ENCODE results near the gene TTC9B. TPM values are rescaled to one million over a fixed set of nuclear protein-coding genes. Genes with fewer than 3 reads are reported as not detected.
"Not testable (repeated sequence)": the region's sequence is repeated elsewhere in the genome, so short reads cannot be mapped to it uniquely, and the experiment has no call there.

The TTC9B gene
- total and polyA plus RNA-seq, 2 donors from 2014 or later, result not detected

DNA sequence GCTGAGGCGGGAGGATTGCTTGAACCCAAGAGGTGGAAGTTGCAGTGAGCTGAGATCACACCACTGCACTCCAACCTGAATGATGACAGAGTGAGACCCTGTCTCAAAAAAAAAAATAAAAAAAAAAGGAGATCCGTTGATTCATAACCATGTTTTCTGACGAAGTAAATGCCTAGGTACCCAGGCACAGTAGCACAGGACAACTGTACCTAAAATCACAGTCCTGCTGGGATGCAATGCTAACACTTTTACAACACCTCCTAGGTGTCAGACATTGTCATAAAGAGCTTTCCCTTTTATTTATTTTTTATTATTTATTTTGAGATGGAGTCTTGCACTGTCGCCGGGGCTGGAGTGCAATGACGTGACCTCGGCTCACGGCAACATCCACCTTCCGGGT lies 2.5 kb upstream of the TTC9B start:
- no peaks in the 10 kb centered on the region for H3K36me3 ChIP-seq (ENCODE audit: control insufficient read depth in 2 of 3, insufficient read depth in 3 of 3, low read length in 3 of 3)
- H3K4me1 ChIP-seq (ENCODE audit: control insufficient read depth in 2 of 3, insufficient read depth in 2 of 3, low read depth in 1 of 3, low read length in 3 of 3), result no peaks in the 10 kb centered on the region
- no peak overlapping the region for H3K27ac ChIP-seq (ENCODE audit: low read depth in 2 of 2, low read length in 2 of 2)
- no peak for TF ChIP-seq CTCF (IDR thresholded peaks at IDR 0.05; ENCODE audit: borderline replicate concordance, extremely low read depth, insufficient read depth)
- no peak overlapping the region for H3K4me3 ChIP-seq (ENCODE audit: low read length in 3 of 3)
- no peak for DNase-seq
- H3K9me3 ChIP-seq (ENCODE audit: control insufficient read depth in 2 of 3, insufficient read depth in 1 of 3, low read length in 3 of 3), result no peaks in the 10 kb centered on the region
- no peak overlapping the region for H3K9ac ChIP-seq (ENCODE audit: low read length in 3 of 3)
- peaks cover 22% of the 10 kb centered on the region for H3K27me3 ChIP-seq (ENCODE audit: control insufficient read depth, insufficient read depth, low read length)
- FAIRE-seq, result no peak
- intact Hi-C loops (cut with DNase I), result loop anchor here (5.0 kb wide), 1 partner anchor 78 kb away; no protein-coding TSS in a partner anchor

GRCh38 chr19:40219721-40220276 lies 1.6 kb upstream of the TTC9B start:
- DNase-seq, result no peak
- Histone ChIP-seq H3K9ac (ENCODE audit: low read length in 3 of 3) (no peak overlapping the region), H3K27ac (ENCODE audit: low read depth in 2 of 2, low read length in 2 of 2) (no peak overlapping the region), H3K27me3 (ENCODE audit: control insufficient read depth, insufficient read depth, low read length) (peaks cover 19% of the 10 kb centered on the region), H3K4me3 (ENCODE audit: low read length in 3 of 3) (no peak overlapping the region), H3K36me3 (ENCODE audit: control insufficient read depth in 2 of 3, insufficient read depth in 3 of 3, low read length in 3 of 3) (no peaks in the 10 kb centered on the region), H3K9me3 (ENCODE audit: control insufficient read depth in 2 of 3, insufficient read depth in 1 of 3, low read length in 3 of 3) (no peaks in the 10 kb centered on the region), H3K4me1 (ENCODE audit: control insufficient read depth in 2 of 3, insufficient read depth in 2 of 3, low read depth in 1 of 3, low read length in 3 of 3) (no peaks in the 10 kb centered on the region)
- no peak for TF ChIP-seq CTCF (IDR thresholded peaks at IDR 0.05; ENCODE audit: borderline replicate concordance, extremely low read depth, insufficient read depth)
- intact Hi-C loops (cut with DNase I), result loop anchor here (5.0 kb wide), 1 partner anchor 77 kb away; no protein-coding TSS in a partner anchor
- no peak for FAIRE-seq

DNA sequence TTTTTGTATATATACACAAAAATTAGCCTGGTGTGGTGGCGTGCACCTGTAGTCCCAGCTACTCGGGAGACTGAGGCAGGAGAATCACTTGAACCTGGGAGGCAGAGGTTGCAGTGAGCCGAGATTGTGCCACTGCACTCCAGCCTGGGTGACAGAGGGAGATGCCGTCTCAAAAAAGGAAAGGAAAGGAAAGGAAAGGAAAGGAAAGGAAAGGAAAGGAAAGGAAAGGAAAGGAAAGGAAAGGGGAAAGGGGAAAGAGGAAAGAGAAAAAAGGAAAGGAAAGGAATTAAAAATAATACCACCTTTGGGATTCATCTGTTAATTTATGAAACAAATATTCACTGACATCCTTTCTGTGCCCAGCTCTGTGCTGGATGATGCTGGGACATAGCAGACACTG lies 845 bp upstream of the TTC9B start:
- intact Hi-C loops (cut with DNase I); H3K9ac ChIP-seq (ENCODE audit: low read length in 3 of 3); H3K27ac ChIP-seq (ENCODE audit: low read depth in 2 of 2, low read length in 2 of 2); H3K9me3 ChIP-seq (ENCODE audit: control insufficient read depth in 2 of 3, insufficient read depth in 1 of 3, low read length in 3 of 3); FAIRE-seq; DNase-seq; H3K36me3 ChIP-seq (ENCODE audit: control insufficient read depth in 2 of 3, insufficient read depth in 3 of 3, low read length in 3 of 3); H3K4me3 ChIP-seq (ENCODE audit: low read length in 3 of 3); H3K4me1 ChIP-seq (ENCODE audit: control insufficient read depth in 2 of 3, insufficient read depth in 2 of 3, low read depth in 1 of 3, low read length in 3 of 3): not testable (repeated sequence)
- H3K27me3 ChIP-seq (ENCODE audit: control insufficient read depth, insufficient read depth, low read length), result peaks cover 17% of the 10 kb centered on the region

DNA sequence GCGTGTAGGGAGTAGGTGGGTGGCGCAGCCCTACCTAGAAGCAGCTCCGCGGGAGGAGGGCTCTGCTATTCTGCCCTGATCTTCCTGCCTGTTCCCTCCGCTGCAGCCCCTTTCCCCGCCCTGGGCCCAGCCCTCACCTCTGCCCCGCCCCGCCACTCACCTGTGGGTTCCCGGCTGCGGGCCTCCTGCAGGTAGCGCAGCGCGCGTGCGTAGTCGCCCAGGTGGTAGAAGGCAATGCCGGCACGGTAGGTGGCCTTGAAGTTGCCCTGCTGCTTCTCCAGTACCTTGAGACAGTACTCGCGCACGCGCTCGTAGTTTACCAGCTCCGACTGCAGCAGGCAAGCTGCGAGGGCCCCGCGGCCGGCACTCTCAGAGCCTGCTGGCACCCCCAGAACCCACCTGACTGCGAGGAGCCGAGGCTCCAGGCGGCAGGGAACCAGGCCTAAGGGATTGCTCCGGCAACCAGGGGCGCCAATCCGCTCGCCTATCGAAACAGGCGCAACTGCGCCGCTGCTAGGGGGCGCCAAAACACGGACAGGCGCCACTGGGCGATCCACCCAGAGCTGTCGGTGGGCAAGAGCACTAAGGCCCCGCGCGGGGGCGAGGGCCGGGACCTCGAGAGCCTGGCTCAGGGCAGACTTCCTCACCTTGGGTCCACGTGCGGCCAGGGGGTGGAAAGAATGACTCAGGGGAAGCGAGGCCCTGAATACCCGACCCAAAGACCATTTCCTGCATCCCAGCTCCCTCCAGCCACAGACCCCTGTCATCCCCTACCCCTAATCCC lies 965 bp downstream of the TTC9B start:
- H3K4me3 ChIP-seq (ENCODE audit: low read length in 3 of 3), result no peak overlapping the region
- DNase-seq (peak in 3 of 5 donors; percentile 28 to 57 (median 42)), FAIRE-seq (no peak)
- H3K27me3 ChIP-seq (ENCODE audit: control insufficient read depth, insufficient read depth, low read length), result peaks cover 15% of the 10 kb centered on the region
- peak; percentile 21 for TF ChIP-seq CTCF (IDR thresholded peaks at IDR 0.05; ENCODE audit: borderline replicate concordance, extremely low read depth, insufficient read depth)
- H3K27ac ChIP-seq (ENCODE audit: low read depth in 2 of 2, low read length in 2 of 2), result no peak overlapping the region
- no peak overlapping the region for H3K9ac ChIP-seq (ENCODE audit: low read length in 3 of 3)
- no peaks in the 10 kb centered on the region for H3K9me3 ChIP-seq (ENCODE audit: control insufficient read depth in 2 of 3, insufficient read depth in 1 of 3, low read length in 3 of 3)
- no peaks in the 10 kb centered on the region for H3K36me3 ChIP-seq (ENCODE audit: control insufficient read depth in 2 of 3, insufficient read depth in 3 of 3, low read length in 3 of 3)
- no peaks in the 10 kb centered on the region for H3K4me1 ChIP-seq (ENCODE audit: control insufficient read depth in 2 of 3, insufficient read depth in 2 of 3, low read depth in 1 of 3, low read length in 3 of 3)
- intact Hi-C loops (cut with DNase I), result no loop called here
